Right lobe of liver (tissue), 6 donors: Measurements from ENCODE around the gene MISFA. TPM values are rescaled to one million over a fixed set of nuclear protein-coding genes. Genes with fewer than 3 reads are reported as not detected.

Experiments used
- ATAC-seq, 4 donors: fragments of 200-7000 bp; cut with Tn5 transposase; one replicate each; pipeline ENCODE4 v1.9.1; 2020; ENCODE audit warnings: mild to moderate bottlenecking in 4 of 4, moderate library complexity in 4 of 4
- DNase-seq, 3 donors: peaks; one replicate each; pipeline ENCODE4 v3.0.0-alpha.2; 2020
- H3K27ac ChIP-seq, 3 donors: fragments of 200-600 bp; one replicate each; pipeline ENCODE4 v1.8.0; 2022
- H3K27me3 ChIP-seq, 2 donors: fragments of 200-600 bp; one replicate each; pipeline ENCODE4 v1.8.0; 2022
- H3K36me3 ChIP-seq, 4 donors: fragments of 200-600 bp; sonication (generic) in 1 of 4; one replicate each; pipeline versions ENCODE4 v1.5.1 to v1.8.0; 2017 to 2022; ENCODE audit warnings: control low read depth in 1 of 4
- H3K4me1 ChIP-seq, 4 donors: fragments of 200-600 bp; sonication (generic) in 1 of 4; one replicate each; pipeline versions ENCODE4 v1.5.1 to v1.8.0; 2017 to 2022; ENCODE audit warnings: control low read depth in 1 of 4
- H3K4me3 ChIP-seq, 3 donors: fragments of 200-600 bp; one replicate each; pipeline ENCODE4 v1.8.0; 2022
- H3K9me3 ChIP-seq, 4 donors: fragments of 200-600 bp; sonication (generic) in 1 of 4; one replicate each; pipeline versions ENCODE4 v1.5.1 to v1.8.0; 2017 to 2022; ENCODE audit warnings: control low read depth in 1 of 4
- CTCF ChIP-seq, 4 donors: fragments of 200-600 bp in 3 of 4; fragments of 450-650 bp in 1 of 4; IDR thresholded peaks; one replicate each; pipeline versions ENCODE4 v1.5.1 to v1.8.0; 2016 to 2022; ENCODE audit warnings: antibody characterized with exemption in 4 of 4, mild to moderate bottlenecking in 2 of 4
- POLR2A ChIP-seq: fragments of 450-650 bp; IDR thresholded peaks from one replicate; pipeline ENCODE4 v1.6.1; 2017; ENCODE audit warnings: antibody characterized with exemption, mild to moderate bottlenecking
- WGBS: methylation state at CpG from one replicate; pipeline ENCODE4 v1.1.6; 2018; ENCODE audit warnings: low coverage, low lambda C conversion rate; ENCODE audit not compliant: insufficient coverage; ENCODE audit errors: missing lambda C conversion rate; 5-methylcytosine and 5-hydroxymethylcytosine counted together
- intact Hi-C, 2 donors: fragments of 100-400 bp; cut with DNase I; formaldehyde crosslinking; loops; one replicate each; pipeline versions ENCODE4 v1.11.2 to v1.14.1; 2022
- long read RNA-seq: library from polyadenylated mRNA; unstranded; transcript quantifications from one replicate; pipeline ENCODE4 v2.0.0, GENCODE V29; 2019
- total RNA-seq, 6 experiments: library from RNA; depleted of rRNA in 2 of 6; stranded (reverse); fragments of >200 nt in 2 of 6; fragmentation: NEBNext Ultra II Directional in 3 of 6; extraction: Animal tissue kit (Norgen Biotek cat#: 25700) in 3 of 6; gene quantifications; one replicate each; pipeline versions ENCODE4 v1.1.0 to v1.2.4, GENCODE V29; 2016 to 2023
- donor health status: DM: no; HTN: yes; CAD: no.
- donor health status: DM: no; HTN: no; CAD: no.
- donor health status: DM: no; HTN: no; CAD: no.
- donor health status: DM: no; HTN: yes; CAD: no.
- donor health status: DM: no; HTN: yes; CAD: no.

The MISFA gene
- total RNA-seq: 1 to 10 TPM in 3 of 6 experiments, under 1 TPM in 1, not detected in 2; 0.83 to 2.2 (median 1.4) TPM
- long read RNA-seq: 0 reads

GRCh38 chr11:18599739-18600230, at the start of gene MISFA:
Gene MISFA, plus strand, starts transcription at chr11:18599789. Its CDS starts 140 bp downstream, at chr11:18599929.
- Histone ChIP-seq H3K4me1 (no peaks in the 10 kb centered on the region), H3K9me3 (no peaks in the 10 kb centered on the region), H3K27ac (no peak within 1 kb of the TSS), H3K36me3 (no peaks in the 10 kb centered on the region), H3K27me3 (no peaks in the 10 kb centered on the region), H3K4me3 (no peak within 1 kb of the TSS)
- intact Hi-C loops: no loop called here
- no peak for ATAC-seq
- no peak for DNase-seq
- no peak for TF ChIP-seq CTCF (IDR thresholded peaks at IDR 0.05)
- no peak for TF ChIP-seq POLR2A
- WGBS: 85% methylated on average over 6 of the region's 7 CpGs

GRCh38 chr11:18563090-18563730, 36.4 kb upstream of the MISFA start:
- WGBS: 96% methylated on average over 2 of the region's 2 CpGs
- Histone ChIP-seq H3K4me1 (no peaks in the 10 kb centered on the region), H3K27me3 (no peaks in the 10 kb centered on the region), H3K9me3 (no peaks in the 10 kb centered on the region), H3K27ac (no peak overlapping the region), H3K36me3 (peaks cover 0 to 42% (median 3%) of the 10 kb centered on the region in 4 donors), H3K4me3 (no peak overlapping the region)
- intact Hi-C loops: no loop called here
- DNase-seq: no peak
- no peak for ATAC-seq
- no peak for TF ChIP-seq CTCF (IDR thresholded peaks at IDR 0.05)
- TF ChIP-seq POLR2A: no peak

GRCh38 chr11:18564149-18564548, 35.4 kb upstream of the MISFA start:
- TF ChIP-seq CTCF (IDR thresholded peaks at IDR 0.05) (no peak), POLR2A (no peak)
- no peaks in the 10 kb centered on the region for H3K4me1 ChIP-seq
- no peak overlapping the region for H3K27ac ChIP-seq
- DNase-seq (no peak), ATAC-seq (no peak)
- no peaks in the 10 kb centered on the region for H3K27me3 ChIP-seq
- no peak overlapping the region for H3K4me3 ChIP-seq
- intact Hi-C loops: no loop called here
- peaks cover 0 to 42% (median 3%) of the 10 kb centered on the region in 4 donors for H3K36me3 ChIP-seq
- no peaks in the 10 kb centered on the region for H3K9me3 ChIP-seq

GRCh38 chr11:18566406-18566805, 33.2 kb upstream of the MISFA start:
- DNase-seq: no peak
- Histone ChIP-seq H3K4me1 (no peaks in the 10 kb centered on the region), H3K4me3 (no peak overlapping the region), H3K27me3 (no peaks in the 10 kb centered on the region), H3K27ac (no peak overlapping the region), H3K9me3 (no peaks in the 10 kb centered on the region), H3K36me3 (peaks cover 0 to 46% (median 4%) of the 10 kb centered on the region in 4 donors)
- TF ChIP-seq CTCF (IDR thresholded peaks at IDR 0.05) (no peak), POLR2A (no peak)
- intact Hi-C loops: no loop called here
- ATAC-seq: no peak

GRCh38 chr11:18567081-18567480, 32.5 kb upstream of the MISFA start:
- WGBS: 84% methylated on average over 3 of the region's 3 CpGs
- Histone ChIP-seq H3K27ac (no peak overlapping the region), H3K4me1 (no peaks in the 10 kb centered on the region), H3K27me3 (no peaks in the 10 kb centered on the region), H3K4me3 (no peak overlapping the region), H3K36me3 (peaks cover 0 to 45% (median 4%) of the 10 kb centered on the region in 4 donors), H3K9me3 (no peaks in the 10 kb centered on the region)
- no peak for DNase-seq
- intact Hi-C loops: no loop called here
- TF ChIP-seq POLR2A (no peak), CTCF (IDR thresholded peaks at IDR 0.05) (no peak)
- ATAC-seq: no peak
